Endothelial cell of hepatic sinusoid (primary cell): Measurements from ENCODE around the gene CAMK4.

Source experiments
- in situ Hi-C: cut with HindIII; loops from 2 replicates; pipeline ENCODE4 v1.10.0; 2017; ENCODE audit warnings: low sequenced_read_pairs

CAMK4 gene

DNA sequence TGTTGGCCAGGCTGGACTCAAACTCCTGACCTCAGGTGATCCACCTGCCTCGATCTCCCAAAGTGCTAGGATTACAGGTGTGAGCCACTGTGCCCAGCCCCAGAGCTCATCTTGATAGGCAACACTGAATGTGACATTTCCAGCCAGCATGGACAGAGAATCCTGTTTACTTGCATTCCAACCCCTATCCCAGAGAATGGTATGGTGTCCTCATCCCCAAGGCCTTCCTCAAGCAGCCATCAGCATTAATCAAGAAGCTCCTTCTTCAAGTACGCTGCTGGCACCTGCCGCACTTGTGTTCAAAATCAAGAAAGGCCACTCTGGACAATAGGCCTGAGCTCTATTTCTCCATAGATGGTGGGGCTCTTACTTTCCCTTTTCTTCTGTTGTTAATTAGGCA is 247.9 kb downstream of the CAMK4 start:
- in situ Hi-C loops = no loop called here

DNA sequence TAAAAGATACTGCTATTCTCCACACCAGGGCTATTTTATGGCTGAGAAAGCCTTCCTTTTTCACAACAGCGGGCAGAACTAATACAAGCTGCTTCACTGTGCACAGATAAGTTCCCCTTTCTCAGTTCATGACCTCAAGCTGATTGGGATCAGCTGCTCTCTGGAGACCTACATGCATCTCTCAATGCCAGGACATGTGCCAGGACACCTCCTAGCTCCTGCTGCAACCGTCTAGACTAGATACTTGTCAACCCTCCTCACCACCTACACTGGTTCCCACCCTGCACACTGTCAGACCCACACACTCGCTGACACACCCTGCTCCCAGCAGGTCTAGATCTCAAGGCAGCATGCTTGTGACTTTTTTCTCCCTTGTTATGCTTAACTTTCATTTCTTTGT is 248.4 kb downstream of the CAMK4 start:
- in situ Hi-C loops = no loop called here

DNA sequence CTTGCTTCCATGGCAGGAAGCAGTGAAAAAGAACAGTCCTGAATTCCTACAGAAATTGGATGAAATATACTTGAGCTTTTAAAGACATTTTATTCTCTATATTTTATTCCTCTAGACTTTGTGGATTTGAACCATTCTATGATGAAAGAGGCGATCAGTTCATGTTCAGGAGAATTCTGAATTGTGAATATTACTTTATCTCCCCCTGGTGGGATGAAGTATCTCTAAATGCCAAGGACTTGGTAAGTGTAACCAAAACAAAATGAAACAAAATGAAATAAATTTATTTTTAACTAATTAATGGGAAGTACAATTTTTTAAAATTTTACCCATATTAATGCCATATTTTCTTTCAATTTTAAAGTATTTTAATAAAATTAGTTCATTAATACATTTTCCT is 254.1 kb downstream of the CAMK4 start:
- in situ Hi-C loops = no loop called here

DNA sequence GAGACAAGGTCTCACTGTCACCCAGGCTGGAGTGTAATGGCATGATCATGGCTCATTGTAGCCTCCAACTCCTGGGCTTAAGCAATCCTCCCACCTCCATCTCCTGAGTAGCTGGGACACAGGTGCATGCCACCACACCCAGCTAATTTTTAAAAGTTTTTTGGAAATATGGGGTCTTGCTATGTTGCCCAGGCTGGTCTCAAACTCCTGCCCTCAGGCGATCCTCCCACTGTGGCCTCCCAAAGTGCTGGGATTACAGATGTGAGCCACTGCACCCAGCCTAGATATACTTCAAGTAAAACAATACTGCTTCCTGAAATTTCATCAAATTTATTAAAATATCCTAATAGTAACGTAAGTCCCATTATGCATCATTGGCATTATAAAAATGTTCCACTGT is 254.7 kb downstream of the CAMK4 start:
- in situ Hi-C loops = no loop called here

DNA sequence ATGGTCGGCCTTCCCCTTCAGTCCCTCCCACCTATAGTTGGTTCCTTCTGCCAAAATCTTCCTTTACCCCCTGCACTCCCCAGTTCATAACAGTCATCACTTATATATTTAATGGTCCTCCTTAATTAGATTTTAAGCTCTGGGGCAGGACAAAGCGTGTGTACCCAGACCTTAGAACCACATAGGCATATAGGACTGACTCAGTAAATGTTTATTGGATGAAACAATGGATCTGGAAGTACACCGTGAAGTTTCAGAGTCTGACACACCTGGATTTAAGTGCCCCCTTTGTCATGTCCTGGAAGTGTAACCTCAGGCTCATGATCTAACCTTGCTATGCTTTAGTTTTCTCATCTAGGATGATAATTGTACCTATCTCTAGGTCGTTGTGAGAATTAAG is 256.2 kb downstream of the CAMK4 start:
- in situ Hi-C loops = no loop called here

DNA sequence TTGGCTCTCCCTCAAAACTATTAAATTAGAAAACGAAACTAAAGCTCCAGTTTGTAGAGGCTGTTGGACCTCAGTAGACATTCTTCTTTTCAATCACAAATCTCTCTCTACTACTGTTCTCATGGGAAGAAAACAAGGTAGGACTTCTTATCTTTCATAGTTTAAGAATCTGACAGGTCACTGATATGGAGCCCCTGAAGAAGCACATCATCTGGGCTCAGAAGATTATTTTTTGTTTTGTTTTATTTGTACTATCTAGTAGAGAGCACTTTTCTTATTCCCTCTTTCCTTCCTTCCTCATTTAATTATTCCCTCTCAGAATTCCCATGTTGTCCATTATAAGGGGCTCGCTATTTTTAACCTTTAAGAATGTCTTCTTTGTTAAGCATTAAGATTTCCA is 261.9 kb downstream of the CAMK4 start:
- in situ Hi-C loops = loop anchor here (5.0 kb wide), 1 partner anchor 34 kb away; no protein-coding TSS in a partner anchor

DNA sequence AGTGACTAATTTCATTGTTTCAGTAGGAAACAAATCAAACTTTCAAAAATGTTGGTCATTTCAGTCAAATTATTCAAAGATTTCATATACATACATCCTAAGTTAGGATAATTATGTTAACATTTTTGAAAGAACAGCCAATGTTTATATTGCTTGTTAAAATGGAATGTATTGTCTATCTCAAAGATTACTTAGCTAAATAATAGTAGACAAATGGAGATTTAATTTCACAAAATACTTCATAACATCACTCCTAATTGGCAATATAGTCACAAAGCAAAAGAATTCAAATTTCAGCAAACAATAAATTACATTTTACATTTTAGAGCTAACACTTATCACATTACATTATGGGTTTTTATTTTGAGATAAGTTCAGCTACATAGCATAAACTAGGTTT is 262.7 kb downstream of the CAMK4 start:
- in situ Hi-C loops = loop anchor here (5.0 kb wide), 1 partner anchor 35 kb away; no protein-coding TSS in a partner anchor

DNA sequence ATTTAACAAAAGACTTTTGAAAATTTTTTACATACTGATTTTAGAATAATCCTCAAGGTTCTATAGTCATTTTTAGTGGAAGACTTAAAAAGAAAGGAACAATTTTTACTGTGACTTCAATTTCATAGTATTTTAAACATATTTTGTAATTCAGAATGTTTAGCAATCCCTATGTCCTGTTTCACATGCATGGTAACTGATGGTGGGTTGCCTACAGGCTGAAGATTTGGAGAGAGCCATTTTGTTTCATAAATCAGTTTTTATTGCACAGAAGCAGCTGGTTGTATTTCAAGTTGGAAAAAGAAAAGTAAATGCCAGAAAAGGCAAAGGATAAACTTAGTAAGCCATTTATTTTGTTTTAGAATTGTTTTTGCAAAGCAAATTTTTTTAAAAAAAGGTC is 264.2 kb downstream of the CAMK4 start:
- in situ Hi-C loops = loop anchor here (5.0 kb wide), 1 partner anchor 36 kb away; no protein-coding TSS in a partner anchor

DNA sequence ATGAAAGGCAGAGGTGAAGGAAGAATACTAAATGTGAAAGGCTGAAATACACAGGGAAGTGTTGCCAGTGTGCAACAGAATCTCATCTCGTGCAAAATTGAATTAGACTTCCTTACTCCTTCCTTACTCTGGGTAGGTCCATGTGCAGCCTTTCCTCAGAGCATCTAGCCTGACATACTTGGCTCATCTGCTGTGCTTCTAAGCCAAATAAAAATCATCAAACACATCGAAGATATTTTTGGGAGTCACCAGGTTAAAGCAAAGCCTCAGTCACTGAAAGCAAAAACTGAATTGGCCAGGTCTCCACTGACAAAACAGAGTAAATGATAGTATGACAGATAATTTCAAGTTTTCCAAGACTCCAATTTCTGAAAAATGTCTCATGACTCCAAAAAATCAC is 268.8 kb downstream of the CAMK4 start:
- in situ Hi-C loops = no loop called here

DNA sequence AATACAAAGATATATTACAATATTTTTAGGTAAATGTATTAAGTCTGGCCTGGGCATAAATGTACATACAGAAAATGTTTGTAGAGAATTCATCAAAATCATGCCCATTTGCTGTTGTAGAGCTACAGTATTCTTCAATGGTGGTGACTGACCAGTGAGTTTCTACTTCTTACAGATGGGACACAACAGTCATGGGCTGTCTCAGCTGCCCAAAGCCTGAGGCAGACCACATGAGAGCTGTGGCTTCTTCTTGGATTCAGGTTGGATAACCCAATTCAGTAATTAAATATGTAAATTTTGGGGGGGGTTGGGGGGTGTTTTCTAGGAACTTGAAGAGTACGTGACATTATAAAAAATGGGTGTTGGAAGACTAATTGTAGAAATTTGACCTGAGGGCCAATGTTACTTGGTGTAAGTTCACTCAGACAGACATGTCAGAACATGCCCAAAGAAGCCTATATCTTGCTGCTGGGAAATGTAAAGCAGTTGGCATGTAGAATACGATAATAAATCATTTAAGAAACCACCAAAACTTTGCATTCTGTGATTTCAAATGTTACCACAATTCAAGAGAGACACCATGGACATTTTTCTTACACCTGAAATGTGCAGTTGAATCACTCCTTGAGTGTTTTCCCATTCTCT is 270.3 kb downstream of the CAMK4 start:
- in situ Hi-C loops = no loop called here

DNA sequence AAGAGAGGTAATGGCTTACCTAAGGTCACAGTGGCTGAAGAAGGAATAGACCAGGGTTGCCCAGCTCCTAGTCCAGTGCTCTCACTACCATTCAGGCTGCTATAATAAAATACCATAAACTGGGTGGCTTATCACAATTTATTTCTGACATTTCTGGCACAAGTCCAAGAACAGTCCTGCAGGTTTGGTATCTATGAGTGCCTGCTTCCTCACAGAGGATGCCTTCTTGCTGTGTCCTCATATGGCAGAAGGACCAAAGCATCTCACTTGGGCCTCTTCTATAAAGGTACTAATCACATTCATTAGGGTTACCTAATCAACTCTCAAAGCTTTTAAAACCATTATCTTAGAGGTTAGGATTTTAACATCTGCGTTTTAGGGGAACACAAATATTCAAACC is 271.0 kb downstream of the CAMK4 start:
- in situ Hi-C loops = no loop called here

DNA sequence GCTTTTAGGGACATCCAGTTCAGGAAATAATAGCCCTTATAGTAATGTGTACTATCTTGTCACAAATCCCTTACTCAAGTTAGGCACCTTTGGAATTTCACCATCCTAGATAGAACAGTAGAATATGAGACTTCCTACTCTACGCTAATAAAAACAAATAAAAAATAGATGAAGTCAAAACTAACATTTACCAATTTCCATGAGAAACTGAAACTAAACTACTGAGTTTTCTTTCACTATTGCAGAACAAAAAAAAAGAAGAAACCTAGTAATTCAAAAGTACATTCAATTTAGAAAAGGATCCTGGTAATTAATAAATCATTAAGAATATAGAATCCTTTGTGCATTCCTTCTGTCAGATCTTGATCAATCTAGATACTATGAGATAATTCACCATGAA is 274.2 kb downstream of the CAMK4 start:
- in situ Hi-C loops = no loop called here

DNA sequence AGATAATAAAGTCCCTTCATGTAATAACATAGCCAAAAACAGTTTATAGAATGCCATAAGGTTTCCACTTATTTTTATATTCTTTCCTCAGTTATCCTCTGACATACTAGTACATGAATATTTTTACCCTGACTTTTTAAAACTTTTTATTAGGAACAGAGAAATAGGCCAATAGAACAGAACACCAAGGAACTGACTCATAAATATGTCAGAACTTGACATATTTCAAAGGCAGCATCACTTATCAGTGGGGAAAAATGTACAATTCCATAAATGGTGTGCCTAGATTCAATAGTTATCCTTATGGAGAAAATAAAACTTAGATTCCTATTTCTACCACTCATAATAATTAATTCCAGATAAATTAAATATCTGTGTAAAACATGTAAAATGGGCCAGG is 278.8 kb downstream of the CAMK4 start:
- in situ Hi-C loops = no loop called here

DNA sequence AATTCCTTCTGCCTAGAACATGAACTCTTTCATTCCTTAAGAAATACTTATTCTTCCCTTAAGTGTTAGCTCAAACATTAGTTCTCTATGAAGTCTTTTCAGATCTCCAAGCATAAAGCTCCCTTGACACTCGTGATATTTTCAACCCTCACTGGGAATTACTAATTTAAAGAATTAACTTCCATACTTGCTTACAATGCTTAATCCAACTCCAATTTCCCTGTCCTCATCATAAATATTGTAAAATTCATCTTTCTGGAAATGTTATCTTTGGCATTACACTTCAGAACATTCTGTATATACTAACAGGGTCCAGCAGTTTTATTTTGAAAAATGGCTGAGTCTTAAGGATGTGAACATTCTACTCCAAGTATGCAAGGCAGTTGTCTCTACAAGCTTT is 280.9 kb downstream of the CAMK4 start:
- in situ Hi-C loops = no loop called here

DNA sequence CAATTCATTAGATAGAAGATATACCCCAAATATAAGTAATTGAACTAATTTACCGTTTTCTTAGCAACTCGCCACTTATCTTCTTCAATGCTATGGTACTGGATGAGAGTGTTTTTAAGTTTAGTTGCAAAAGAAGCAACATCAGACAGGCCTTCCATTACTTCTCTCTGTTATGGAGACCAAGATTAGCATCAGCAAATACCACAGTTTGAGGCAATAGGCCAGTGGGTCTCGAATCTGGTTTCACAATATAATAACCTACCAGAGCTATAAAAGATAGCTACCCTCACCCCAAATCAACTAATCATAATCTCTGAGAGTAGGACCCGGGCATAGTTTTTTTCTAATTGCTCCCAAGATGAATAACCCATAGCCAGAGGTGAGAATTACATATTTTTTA is 283.1 kb downstream of the CAMK4 start:
- in situ Hi-C loops = no loop called here

DNA sequence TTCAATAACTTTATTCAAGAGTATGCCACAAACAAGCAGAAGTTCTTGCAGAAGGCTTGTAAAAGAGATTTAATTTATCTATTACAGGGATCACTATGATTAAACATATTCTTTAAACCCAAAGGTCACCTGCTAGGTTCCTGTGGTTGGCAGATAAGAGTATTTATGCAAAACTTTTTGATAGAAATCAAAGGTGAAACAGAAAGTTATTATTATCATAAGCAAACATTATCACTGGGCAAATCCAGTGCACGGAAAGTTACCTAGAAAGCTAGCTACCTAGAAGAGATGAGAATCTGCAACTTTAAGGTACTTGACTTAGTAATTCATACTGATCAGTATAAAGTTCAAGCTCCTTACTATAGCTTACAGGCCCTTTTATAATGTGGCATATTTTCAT is 284.9 kb downstream of the CAMK4 start:
- in situ Hi-C loops = no loop called here

DNA sequence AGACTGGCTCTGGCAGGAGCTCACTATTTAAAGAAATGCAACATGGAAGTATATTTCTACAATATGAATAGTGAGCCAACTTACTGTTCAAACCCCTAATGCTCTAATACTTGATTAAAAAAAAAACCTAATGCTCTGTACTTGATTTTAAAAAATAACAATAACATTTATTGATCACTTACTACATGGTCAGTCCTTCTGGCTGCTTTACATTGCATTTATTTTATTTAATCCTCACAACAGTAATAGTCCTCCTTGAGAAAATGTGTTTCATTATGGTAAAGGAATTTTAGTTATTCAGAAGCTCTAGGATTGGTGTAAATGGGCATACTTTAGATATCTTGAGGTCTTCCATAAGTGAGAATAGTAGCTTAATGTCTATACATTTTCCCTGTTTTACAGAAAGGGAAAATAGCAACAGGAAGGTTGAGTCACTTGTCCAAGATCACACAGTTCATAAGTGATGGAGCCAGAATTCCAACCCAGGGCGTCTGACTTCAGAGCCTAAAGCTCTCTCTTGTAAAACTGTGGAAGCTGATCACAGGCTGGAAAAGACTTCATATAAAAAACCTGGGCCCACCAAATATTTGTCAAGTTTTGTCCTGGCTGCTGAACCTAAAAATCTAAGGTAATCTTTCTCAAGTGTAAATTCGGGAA is 287.1 kb downstream of the CAMK4 start:
- in situ Hi-C loops = no loop called here

DNA sequence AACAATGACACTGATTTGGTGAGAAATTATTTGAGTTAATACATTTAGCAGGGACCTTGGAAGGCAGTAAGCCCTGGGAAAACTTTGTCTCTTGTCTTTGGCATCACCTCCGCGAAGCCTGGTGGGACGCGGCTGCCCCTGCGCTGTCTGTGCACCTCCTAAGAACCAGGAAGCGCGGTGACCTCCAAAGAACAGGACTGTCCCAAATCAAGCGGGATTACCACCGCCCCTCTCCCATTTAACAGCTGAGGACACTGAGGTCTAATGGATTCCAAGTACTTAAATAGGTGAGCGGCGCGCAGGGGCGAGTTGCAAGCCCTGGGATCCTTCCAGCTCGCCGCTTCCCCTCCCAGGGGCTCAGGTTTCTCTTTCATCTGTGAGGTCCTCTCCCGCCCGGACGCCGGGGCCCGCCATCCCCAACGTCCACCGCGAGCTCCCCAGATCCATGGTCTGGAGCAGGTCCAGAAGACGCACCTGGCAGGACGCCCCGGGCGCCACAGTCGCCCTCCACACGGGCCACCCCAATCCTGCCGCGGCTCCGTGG is 287.7 kb downstream of the CAMK4 start:
- in situ Hi-C loops = no loop called here

DNA sequence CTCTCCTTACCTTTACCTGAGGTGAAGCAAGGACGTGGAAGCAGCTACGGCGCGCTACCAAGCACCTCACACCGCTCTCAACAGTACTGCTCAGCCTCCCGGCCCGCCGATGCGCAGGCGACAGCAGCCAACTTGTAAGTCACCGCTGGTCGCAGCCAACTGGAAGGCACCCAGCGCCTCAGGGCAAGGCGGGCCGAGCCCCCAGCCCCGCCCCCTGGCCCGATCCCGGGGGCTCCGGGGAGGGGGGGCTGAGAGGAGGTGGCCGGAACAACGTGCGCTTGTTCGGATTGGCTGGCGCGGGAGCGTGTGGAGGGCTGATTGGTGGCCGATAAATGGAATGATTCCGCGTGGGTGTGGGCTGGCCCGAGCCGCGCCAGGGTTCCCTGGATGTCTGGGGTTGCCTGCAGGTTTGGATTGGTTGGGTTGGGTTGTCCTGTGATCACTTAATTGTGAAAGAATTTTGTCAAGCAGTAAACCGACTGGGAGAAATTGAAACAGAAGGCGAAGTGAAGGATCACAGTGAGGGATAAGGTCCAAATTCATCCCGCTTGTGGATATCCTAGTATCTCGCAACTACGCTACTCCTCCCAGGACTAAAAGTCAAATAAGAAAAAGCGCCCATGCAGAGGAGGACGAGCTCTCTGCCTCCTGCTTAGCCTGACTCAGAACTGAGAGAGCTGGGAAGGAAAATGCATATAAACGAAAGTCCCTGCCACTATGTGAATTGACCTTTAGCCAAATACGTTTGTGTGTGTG is 288.4 kb downstream of the CAMK4 start, which contains the start of gene STARD4:
Gene STARD4, minus strand, starts transcription at position 161 of the 756 bp plus-strand sequence. CDS start 5,102 bp downstream, outside the sequence.
- in situ Hi-C loops = no loop called here

DNA sequence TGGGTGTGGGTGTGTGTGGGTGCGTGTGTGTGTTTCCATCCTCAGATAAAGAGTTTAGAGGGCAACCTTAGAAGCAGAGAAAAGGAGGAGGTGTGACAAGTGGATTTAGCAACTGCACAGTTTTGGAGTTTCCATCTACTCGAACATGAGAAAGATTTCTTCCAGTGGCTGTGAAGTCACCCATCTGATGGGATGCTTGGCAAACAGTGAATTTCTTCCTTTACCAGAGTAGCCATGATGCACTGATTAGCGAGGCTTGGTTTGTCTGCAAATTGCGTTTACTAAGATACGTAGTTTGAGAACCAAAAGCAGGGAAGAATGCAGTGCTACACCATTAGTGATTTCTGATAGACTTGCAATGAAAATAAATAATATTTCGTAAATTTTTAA is 288.9 kb downstream of the CAMK4 start:
- in situ Hi-C loops = no loop called here

DNA sequence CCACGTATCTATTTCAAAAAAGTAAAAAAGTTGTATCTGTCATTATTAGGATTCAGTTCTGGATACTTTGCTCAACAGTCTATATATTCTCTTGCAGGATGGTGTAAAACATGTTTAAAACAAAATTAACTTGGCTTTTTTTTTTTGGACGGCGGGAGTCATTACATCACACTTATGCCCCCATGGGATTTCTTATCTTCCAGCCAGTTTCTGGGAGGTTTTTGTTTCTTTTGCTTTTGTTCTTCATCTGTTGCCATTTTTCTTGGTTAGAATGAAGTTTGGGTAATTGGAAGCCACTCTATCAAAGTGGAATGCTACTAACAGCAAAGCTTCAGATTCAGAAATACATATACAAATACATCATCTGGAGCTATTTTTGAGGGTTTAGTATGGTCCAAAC is 289.9 kb downstream of the CAMK4 start:
- in situ Hi-C loops = no loop called here
